ENCODE measurements around the gene ATP8B4. TPM values are rescaled to one million over a fixed set of nuclear protein-coding genes. Genes with fewer than 3 reads are reported as not detected.

The ATP8B4 gene
- polyA plus RNA-seq, 1 donor from 2014 or later: not detected

DNA sequence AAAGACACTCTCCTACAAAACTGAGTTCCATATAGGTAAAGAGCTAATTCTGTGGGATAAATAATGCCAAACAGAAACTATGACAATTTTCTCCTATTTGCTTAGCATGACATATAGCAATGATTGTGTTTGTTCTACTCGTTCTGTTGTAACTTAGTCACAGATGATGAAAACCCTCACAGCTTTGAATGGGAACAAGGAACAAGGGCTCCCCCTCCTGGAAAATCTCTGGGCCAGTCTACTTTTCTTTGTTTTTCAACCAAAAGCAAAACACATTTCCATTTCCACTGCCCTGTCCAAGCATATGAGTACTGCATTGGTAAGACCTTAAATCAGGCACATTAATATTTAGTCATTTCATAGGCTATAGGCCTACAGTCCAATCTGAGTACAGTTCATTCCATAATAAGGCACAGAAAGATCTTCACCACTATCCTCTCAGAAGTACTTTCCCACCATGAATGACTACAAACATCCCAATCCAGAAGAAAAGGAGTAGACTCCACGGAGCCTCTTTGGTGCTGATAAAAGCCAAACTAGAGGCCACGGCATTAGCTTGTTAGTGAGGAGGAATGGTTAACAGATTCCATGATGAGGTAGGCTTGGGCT, 67.1 kb downstream of the ATP8B4 start:
- Mint-ChIP-seq H3K27me3 (no peaks in the 10 kb centered on the region), H3K27ac (no peak overlapping the region), H3K36me3 (no peaks in the 10 kb centered on the region), H3K4me3 (no peak overlapping the region), H3K9me3 (peaks cover 0 to 3% (median 0%) of the 10 kb centered on the region in 3 donors), H3K4me1 (no peaks in the 10 kb centered on the region)

- Mint-ChIP-seq H3K4me1 (peaks cover 0 to 2% (median 1%) of the 10 kb centered on the region in 3 donors), H3K27ac (no peak overlapping the region), H3K9me3 (peaks cover 0 to 3% (median 0%) of the 10 kb centered on the region in 3 donors), H3K4me3 (no peak overlapping the region), H3K36me3 (no peaks in the 10 kb centered on the region), H3K27me3 (peaks cover 1% of the 10 kb centered on the region)
Observed at GRCh38 chr15:50050986-50051743, 67.9 kb downstream of the ATP8B4 start.

GRCh38 chr15:50049871-50050270, 69.2 kb downstream of the ATP8B4 start:
- Mint-ChIP-seq H3K4me3 (no peak overlapping the region), H3K27me3 (peaks cover 2% of the 10 kb centered on the region), H3K27ac (no peak overlapping the region), H3K9me3 (peaks cover 0 to 3% (median 0%) of the 10 kb centered on the region in 3 donors), H3K36me3 (no peaks in the 10 kb centered on the region), H3K4me1 (peaks cover 0 to 3% (median 2%) of the 10 kb centered on the region in 3 donors)

DNA sequence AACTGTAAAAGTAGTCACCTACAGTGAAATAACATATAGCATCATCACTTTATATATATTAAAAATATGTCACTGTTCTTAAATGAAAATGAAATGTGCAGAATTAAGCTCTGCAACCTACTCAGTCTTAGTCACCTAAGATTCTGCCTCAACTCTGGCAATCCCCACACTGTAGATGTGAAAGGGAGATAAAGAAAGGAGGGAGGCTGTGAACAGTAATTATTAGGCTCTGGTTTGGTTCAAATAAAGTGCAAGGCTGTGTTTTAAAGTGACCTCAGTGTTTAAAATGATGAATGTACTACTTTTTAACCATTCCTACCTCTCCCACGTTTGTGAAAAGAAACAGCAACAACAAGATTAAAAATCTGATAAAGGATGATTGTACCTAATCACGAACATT, 72.2 kb downstream of the ATP8B4 start:
- H3K36me3 Mint-ChIP-seq: peaks cover 4% of the 10 kb centered on the region
- H3K27me3 Mint-ChIP-seq: peaks cover 2% of the 10 kb centered on the region
- peaks cover 6 to 12% (median 10%) of the 10 kb centered on the region in 3 donors for H3K9me3 Mint-ChIP-seq
- H3K4me1 Mint-ChIP-seq: peaks cover 0 to 3% (median 2%) of the 10 kb centered on the region in 3 donors
- no peak overlapping the region for H3K4me3 Mint-ChIP-seq
- H3K27ac Mint-ChIP-seq: no peak overlapping the region

DNA sequence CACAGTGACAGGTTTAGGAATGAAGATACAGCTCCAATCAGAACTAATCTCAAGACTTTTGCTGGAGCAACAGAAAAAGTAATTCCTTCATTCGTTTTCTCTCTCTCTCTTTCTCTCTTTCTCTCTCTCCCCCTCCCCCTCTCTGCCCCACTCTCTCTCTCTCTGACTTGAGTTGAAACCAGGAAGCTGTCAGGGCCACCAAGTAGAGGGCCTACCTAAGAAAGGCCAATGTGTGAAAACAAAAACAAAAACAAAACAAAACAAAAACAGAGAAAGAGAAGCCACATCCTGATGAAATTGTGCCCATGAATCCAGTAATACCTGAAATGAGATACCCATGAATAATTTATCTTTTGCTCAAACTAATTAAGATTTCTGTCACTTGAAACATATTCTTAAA, 72.9 kb downstream of the ATP8B4 start:
- H3K27me3 Mint-ChIP-seq: peaks cover 2% of the 10 kb centered on the region
- peaks cover 0 to 3% (median 2%) of the 10 kb centered on the region in 3 donors for H3K4me1 Mint-ChIP-seq
- no peak overlapping the region for H3K4me3 Mint-ChIP-seq
- peaks cover 4% of the 10 kb centered on the region for H3K36me3 Mint-ChIP-seq
- peaks cover 6 to 15% (median 12%) of the 10 kb centered on the region in 3 donors for H3K9me3 Mint-ChIP-seq
- H3K27ac Mint-ChIP-seq: no peak overlapping the region

- Mint-ChIP-seq H3K4me1 (peaks cover 0 to 3% (median 2%) of the 10 kb centered on the region in 3 donors), H3K27ac (no peak overlapping the region), H3K9me3 (peaks cover 6 to 15% (median 12%) of the 10 kb centered on the region in 3 donors), H3K27me3 (peaks cover 2% of the 10 kb centered on the region), H3K4me3 (no peak overlapping the region), H3K36me3 (peaks cover 4% of the 10 kb centered on the region)
Observed at GRCh38 chr15:50044904-50045303, 74.1 kb downstream of the ATP8B4 start.

- Mint-ChIP-seq H3K9me3 (peaks cover 6 to 17% (median 12%) of the 10 kb centered on the region in 3 donors), H3K27ac (no peak overlapping the region), H3K4me1 (peaks cover 0 to 3% (median 2%) of the 10 kb centered on the region in 3 donors), H3K4me3 (no peak overlapping the region), H3K27me3 (peaks cover 2% of the 10 kb centered on the region), H3K36me3 (peaks cover 4% of the 10 kb centered on the region)
Observed at GRCh38 chr15:50044406-50044805, 74.6 kb downstream of the ATP8B4 start.

DNA sequence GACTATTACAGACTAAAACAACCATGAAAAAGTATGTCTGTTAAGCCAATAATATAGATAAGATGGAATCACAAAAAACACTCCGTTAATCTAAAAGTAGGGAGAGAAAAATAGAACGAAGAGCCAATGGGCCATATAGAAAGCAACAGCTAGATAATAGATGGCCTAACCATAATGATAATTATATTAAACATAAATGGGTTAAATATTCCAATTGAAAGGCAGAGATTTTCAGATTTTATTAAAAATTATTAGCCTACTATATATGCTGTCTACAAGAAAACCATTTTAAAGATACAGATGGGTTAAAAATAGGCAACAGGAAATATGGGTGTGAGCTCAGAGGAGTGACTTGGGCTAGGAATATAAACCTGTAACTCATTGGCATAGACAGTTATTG, 76.3 kb downstream of the ATP8B4 start:
- Mint-ChIP-seq H3K9me3 (peaks cover 6 to 19% (median 12%) of the 10 kb centered on the region in 3 donors), H3K27ac (no peak overlapping the region), H3K27me3 (peaks cover 2% of the 10 kb centered on the region), H3K4me1 (peaks cover 0 to 3% (median 2%) of the 10 kb centered on the region in 3 donors), H3K36me3 (peaks cover 4% of the 10 kb centered on the region), H3K4me3 (no peak overlapping the region)

DNA sequence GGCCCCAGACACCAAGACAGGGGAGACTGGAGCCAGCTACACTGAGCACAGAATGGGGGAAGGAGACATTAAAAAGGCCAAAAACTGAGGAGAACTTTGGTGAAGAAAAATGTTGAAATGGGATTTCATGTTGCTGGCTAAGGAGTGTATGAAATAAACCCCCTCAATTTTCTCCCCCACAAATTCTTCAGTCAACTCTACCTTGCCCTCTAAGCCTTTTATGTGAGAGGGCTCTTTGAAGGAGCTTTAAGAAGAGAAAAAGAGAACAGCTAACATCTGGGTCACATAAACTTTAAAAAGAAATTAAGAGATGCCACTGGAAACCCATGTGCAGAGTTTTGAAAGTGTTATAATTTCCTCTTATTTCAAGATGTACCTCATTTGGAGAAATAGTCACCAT, 88.6 kb downstream of the ATP8B4 start:
- H3K4me1 Mint-ChIP-seq: no peaks in the 10 kb centered on the region
- no peaks in the 10 kb centered on the region for H3K9me3 Mint-ChIP-seq
- no peaks in the 10 kb centered on the region for H3K36me3 Mint-ChIP-seq
- H3K27me3 Mint-ChIP-seq: peaks cover 3% of the 10 kb centered on the region
- no peak overlapping the region for H3K4me3 Mint-ChIP-seq
- no peak overlapping the region for H3K27ac Mint-ChIP-seq

- Mint-ChIP-seq H3K27ac (no peak overlapping the region), H3K4me1 (no peaks in the 10 kb centered on the region), H3K4me3 (no peak overlapping the region), H3K27me3 (peaks cover 1% of the 10 kb centered on the region), H3K9me3 (no peaks in the 10 kb centered on the region), H3K36me3 (no peaks in the 10 kb centered on the region)
Observed at GRCh38 chr15:50028326-50028725, 90.7 kb downstream of the ATP8B4 start.

GRCh38 chr15:50024281-50024680, 94.8 kb downstream of the ATP8B4 start:
- H3K4me3 Mint-ChIP-seq: no peak overlapping the region
- H3K27ac Mint-ChIP-seq: no peak overlapping the region
- H3K27me3 Mint-ChIP-seq: peaks cover 3% of the 10 kb centered on the region
- H3K9me3 Mint-ChIP-seq: no peaks in the 10 kb centered on the region
- no peaks in the 10 kb centered on the region for H3K4me1 Mint-ChIP-seq
- H3K36me3 Mint-ChIP-seq: no peaks in the 10 kb centered on the region

DNA sequence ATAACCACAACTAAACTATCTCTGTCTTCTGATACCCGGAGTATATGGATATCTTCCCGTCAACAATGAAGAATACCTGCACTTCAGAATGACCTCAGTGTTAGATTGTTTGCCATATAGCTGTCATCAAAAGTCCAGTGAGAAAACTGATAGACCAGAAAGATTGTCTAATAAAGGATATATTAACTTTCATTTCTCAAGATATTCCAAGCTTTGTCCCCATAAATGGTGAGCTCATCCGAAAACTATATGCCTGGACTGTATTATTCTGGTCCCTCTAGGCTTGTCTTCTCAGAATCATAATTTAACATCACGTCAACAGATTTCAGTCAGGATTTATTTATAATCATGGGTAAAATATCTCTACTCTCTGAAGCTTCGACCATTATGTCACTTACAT, 100.5 kb downstream of the ATP8B4 start:
- Mint-ChIP-seq H3K27ac (no peak overlapping the region), H3K4me1 (no peaks in the 10 kb centered on the region), H3K27me3 (peaks cover 2% of the 10 kb centered on the region), H3K4me3 (no peak overlapping the region), H3K9me3 (peaks cover 0 to 3% (median 1%) of the 10 kb centered on the region in 3 donors), H3K36me3 (no peaks in the 10 kb centered on the region)

- no peaks in the 10 kb centered on the region for H3K36me3 Mint-ChIP-seq
- no peaks in the 10 kb centered on the region for H3K4me1 Mint-ChIP-seq
- H3K4me3 Mint-ChIP-seq: no peak overlapping the region
- peaks cover 0 to 3% (median 1%) of the 10 kb centered on the region in 3 donors for H3K9me3 Mint-ChIP-seq
- peaks cover 2% of the 10 kb centered on the region for H3K27me3 Mint-ChIP-seq
- H3K27ac Mint-ChIP-seq: no peak overlapping the region
Observed at GRCh38 chr15:50017522-50017921, 101.5 kb downstream of the ATP8B4 start.

DNA sequence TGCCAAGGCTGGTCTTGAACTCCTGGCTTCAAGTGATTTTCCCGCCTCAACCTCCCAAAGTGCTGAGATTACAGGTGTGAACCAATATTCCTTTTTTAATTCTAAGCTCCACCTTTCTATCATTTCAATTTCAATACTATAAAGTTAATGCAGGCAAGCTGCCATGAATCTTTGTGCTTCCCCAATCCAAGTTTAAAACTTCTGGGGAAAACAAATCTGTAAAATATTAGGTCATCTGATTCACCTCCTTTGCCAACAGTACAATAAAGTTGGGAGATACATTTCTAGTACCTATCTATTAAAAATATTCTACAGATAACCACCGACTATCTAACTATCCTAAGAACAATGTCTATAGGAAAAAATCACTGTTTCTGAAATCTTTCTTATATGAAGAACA, 102.1 kb downstream of the ATP8B4 start:
- Mint-ChIP-seq H3K27ac (no peak overlapping the region), H3K27me3 (peaks cover 2% of the 10 kb centered on the region), H3K4me3 (no peak overlapping the region), H3K36me3 (no peaks in the 10 kb centered on the region), H3K9me3 (peaks cover 0 to 3% (median 1%) of the 10 kb centered on the region in 3 donors), H3K4me1 (no peaks in the 10 kb centered on the region)

GRCh38 chr15:50012790-50013189, 106.2 kb downstream of the ATP8B4 start:
- Mint-ChIP-seq H3K4me3 (no peak overlapping the region), H3K36me3 (no peaks in the 10 kb centered on the region), H3K9me3 (peaks cover 0 to 3% (median 1%) of the 10 kb centered on the region in 3 donors), H3K4me1 (no peaks in the 10 kb centered on the region), H3K27me3 (no peaks in the 10 kb centered on the region), H3K27ac (no peak overlapping the region)

DNA sequence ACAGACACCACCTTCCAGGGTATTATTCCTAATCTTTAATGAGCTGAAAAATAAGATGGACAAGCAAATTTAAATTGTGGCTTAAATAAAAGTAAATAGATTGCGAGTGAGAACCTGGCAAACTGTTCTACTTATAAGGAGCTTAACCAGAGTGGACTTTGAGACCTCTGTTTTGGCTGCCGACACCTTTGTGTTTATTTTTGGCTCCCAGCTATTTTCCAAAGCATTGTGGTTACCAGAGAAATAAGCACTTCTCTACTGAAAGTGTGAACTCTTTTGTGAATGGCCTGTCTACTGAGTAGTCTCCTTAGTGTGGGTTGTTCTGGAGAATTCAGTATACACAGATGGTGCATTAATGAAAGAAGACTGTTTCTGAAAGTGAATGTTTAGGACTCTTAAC, 109.4 kb downstream of the ATP8B4 start:
- no peaks in the 10 kb centered on the region for H3K27me3 Mint-ChIP-seq
- H3K4me1 Mint-ChIP-seq: no peaks in the 10 kb centered on the region
- H3K36me3 Mint-ChIP-seq: no peaks in the 10 kb centered on the region
- no peak overlapping the region for H3K27ac Mint-ChIP-seq
- H3K9me3 Mint-ChIP-seq: peaks cover 0 to 1% (median under 1%) of the 10 kb centered on the region in 3 donors
- H3K4me3 Mint-ChIP-seq: no peak overlapping the region

Measured in IgD-negative memory B cell (primary cell).